ENCODE results near the gene IQSEC2.

The IQSEC2 gene

DNA sequence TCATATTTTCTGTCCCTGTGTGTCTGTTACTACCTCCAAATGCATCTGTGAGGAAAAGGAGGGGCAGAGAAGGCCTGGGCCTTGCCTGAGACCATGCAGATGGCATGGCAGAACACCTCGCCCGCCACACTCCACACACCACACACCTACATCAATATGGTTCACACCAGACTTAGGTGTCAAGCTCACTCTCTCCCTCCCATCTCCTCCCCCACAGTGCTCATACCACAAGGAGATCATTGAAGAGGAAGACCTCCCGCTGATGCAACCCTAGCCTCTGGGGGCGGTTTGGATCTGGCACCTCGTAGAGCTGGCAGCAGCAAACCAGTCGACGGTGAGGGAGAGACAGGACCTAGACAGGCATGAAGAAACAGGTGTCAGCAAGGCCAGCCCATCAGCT lies 39.8 kb downstream of the IQSEC2 start:
- no peak for DNase-seq

GRCh38 chrX:53239474-53239873 lies 41.9 kb downstream of the IQSEC2 start:
- DNase-seq = no peak

DNA sequence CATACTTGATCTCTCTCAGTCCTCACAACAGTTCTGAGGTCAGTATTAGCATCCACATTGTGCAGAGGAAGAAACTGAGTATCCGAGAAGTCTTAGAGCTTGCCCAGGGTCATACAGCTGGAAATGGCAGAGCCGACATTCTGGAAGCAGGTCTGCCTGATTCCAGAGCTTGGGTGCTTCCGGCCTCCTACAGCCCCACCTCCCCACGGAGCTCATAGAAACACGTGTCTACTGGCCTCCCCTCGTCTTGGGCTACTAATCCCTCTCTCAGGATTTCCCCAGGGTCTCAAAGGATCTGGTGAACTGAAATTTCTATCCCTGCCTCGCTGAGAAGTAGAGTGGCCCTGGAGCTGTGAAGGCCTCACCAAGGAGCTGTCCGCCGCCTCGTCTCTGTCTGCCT lies 44.3 kb downstream of the IQSEC2 start:
- DNase-seq = no peak

GRCh38 chrX:53236025-53236679 lies 45.2 kb downstream of the IQSEC2 start:
- no peak for DNase-seq

- DNase-seq = no peak
Observed at GRCh38 chrX:53235566-53235965, 45.8 kb downstream of the IQSEC2 start.

- no peak for DNase-seq
Observed at GRCh38 chrX:53234484-53234883, 46.9 kb downstream of the IQSEC2 start.

DNA sequence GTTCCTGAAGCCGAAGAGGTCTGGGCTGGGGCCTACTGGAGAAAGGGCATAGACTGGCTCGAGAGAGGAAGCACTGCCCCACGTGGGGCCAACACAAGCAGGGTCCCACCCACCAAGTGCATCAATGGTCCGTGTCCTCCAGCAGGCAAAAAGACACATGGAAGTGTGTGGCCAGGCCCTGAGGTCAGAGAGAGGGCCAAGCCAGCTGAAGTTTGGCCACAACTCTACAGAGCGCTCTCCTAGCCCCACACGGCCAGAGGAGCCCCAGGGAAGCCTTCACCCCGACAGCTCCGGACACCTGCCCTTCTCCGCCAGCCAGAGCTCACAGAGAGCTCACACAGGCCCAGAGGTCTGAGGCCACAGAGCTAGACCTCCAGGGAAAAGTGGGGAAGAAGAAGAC lies 47.8 kb downstream of the IQSEC2 start:
- DNase-seq = no peak

- DNase-seq = no peak
Observed at GRCh38 chrX:53230116-53230515, 51.3 kb downstream of the IQSEC2 start.

DNA sequence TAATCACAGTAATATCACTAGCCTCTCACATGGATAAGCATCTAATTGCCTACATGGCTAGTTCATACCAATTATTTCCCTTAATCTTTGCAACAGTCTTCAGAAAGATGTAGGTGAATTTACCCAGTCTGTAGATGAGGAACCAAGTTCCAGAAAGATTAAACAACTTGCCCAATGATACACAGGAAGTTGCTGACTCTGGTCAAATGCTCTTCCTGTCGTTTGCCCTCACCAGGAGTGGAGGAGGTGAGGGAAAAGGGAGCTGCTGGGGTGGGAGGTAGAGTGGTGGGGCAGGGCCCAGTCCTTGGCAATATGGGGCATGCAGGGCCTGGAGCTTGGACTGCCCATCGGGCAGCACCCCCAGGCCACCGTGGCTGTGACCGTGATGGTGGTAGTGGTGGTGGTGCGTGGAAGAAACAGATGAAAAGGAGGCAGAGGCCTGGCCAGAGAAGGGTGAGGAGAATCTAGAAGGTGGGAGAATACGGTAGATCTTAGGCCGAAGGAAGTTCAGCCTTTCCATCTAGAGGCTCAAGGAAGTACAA lies 54.1 kb downstream of the IQSEC2 start:
- DNase-seq = no peak

- DNase-seq = peak; percentile 75
Observed at GRCh38 chrX:53224860-53225797, 56.3 kb downstream of the IQSEC2 start, which contains the start of gene KDM5C. TSS of gene KDM5C (minus strand) at chrX:53225207. CDS start at chrX:53224889, 318 bp downstream.

DNA sequence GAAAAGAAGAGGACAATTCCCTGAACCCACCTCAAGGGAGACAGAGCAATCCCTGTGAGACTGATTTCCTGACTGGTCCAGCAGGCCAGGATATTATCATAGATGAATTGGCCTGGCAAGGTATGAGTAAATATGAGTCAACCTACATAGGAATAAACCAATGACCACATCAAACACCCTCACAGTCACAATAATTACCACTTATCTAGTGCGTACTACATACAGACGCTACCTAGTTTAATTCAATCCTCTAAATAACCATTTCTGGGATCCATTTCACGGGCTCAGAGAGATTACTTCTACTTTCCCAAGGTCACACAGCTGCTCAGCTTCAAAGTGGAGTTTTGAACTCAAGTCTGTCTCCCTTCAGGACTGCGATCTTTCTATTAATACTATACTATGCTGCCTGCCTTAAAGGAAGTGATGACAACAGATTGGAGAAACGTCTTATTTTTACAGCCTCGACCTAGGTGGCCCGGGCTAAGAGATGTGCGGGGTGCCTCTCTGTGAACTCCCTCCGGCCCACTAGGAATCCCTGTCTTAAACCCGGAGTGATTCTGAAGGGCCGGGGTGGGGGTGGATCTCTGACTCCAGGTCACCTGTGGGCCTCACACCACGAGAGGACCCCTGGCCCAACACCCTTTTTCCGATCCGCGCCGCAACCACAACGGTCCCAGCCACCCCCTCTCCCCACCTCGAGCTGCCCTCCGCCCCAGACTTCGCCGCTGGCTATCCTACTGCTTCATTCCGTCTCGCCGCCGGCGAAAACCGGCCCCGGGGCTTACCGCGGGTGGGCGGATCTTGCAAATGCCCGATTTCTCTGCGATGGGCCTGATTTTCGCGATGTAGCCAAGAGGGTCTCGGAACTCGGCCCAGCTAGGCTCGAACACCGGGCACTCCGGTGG lies 57.2 kb downstream of the IQSEC2 start:
- peak; percentile 3 for DNase-seq

GRCh38 chrX:53223068-53223693 lies 58.2 kb downstream of the IQSEC2 start:
- DNase-seq = no peak

Measured in activated effector memory CD4-positive, alpha-beta T cell treated with Interleukin-2 at 50 U/mL for 16 hours (primary cell).